Measurements from ENCODE around the gene ABHD2.
"Not testable (repeated sequence)": the region's sequence is repeated elsewhere in the genome, so short reads cannot be mapped to it uniquely, and the experiment has no call there.

Gene ABHD2, protein sequence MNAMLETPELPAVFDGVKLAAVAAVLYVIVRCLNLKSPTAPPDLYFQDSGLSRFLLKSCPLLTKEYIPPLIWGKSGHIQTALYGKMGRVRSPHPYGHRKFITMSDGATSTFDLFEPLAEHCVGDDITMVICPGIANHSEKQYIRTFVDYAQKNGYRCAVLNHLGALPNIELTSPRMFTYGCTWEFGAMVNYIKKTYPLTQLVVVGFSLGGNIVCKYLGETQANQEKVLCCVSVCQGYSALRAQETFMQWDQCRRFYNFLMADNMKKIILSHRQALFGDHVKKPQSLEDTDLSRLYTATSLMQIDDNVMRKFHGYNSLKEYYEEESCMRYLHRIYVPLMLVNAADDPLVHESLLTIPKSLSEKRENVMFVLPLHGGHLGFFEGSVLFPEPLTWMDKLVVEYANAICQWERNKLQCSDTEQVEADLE

DNA sequence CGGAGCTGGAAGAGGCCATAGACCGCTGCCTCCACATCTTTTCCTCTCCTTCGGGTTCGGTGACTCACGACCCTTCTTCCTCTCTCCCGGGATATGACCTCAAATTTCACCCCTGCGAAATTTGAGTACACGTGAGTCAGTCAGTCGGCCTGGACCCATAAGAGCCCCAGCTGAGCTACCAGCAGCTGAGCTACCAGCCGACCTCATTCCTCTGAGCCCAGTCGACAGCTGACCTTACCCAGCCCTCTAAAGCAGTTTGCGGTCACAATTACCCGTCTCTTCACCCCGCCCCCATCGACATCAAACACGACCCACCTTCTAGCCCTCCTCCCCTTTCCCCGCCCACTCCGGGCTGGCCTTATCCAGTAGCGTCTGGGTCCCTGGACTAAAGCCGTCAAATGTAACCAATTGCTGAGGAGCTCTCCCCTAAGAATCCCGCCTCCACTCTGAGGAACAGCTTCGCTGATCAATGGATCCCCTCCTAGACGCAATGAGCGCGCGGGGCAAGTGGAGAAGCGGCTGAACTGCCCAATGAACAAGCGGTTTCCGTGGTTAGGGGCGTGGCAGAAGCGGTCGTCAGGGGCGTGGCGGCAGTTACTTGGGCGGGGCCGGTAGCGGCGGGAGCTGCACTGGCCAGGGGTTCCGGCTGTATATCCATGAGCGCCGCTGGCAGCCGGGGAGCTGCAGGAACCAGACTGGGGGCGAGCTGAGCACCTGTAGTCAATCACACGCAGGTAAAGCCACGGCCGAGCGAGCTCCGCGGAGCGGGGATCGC is at the start of gene ABHD2:
Gene ABHD2, plus strand, starts transcription at position 627 of the 775 bp plus-strand sequence. CDS start 27,872 bp downstream, outside the sequence.
- TF ChIP-seq, protein P1, sequence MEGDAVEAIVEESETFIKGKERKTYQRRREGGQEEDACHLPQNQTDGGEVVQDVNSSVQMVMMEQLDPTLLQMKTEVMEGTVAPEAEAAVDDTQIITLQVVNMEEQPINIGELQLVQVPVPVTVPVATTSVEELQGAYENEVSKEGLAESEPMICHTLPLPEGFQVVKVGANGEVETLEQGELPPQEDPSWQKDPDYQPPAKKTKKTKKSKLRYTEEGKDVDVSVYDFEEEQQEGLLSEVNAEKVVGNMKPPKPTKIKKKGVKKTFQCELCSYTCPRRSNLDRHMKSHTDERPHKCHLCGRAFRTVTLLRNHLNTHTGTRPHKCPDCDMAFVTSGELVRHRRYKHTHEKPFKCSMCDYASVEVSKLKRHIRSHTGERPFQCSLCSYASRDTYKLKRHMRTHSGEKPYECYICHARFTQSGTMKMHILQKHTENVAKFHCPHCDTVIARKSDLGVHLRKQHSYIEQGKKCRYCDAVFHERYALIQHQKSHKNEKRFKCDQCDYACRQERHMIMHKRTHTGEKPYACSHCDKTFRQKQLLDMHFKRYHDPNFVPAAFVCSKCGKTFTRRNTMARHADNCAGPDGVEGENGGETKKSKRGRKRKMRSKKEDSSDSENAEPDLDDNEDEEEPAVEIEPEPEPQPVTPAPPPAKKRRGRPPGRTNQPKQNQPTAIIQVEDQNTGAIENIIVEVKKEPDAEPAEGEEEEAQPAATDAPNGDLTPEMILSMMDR (IDR thresholded peaks at IDR 0.05): peak in 1 of 2 experiments; percentile 27
- intact Hi-C loops (cut with DNase I; ENCODE audit: low total_unique reads): no loop called here
- H3K4me3 ChIP-seq: peak within 1 kb of the TSS; percentile 75 to 96
- H3K4me1 ChIP-seq: peaks cover 4 to 54% (median 35%) of the 10 kb centered on the region in 4 donors
- no peaks in the 10 kb centered on the region for H3K9me3 ChIP-seq
- peak within 1 kb of the TSS; percentile 90 to 98 for H3K27ac ChIP-seq
- H3K27me3 ChIP-seq: no peaks in the 10 kb centered on the region
- no peaks in the 10 kb centered on the region for H3K36me3 ChIP-seq
- peak; percentile 100 for DNase-seq

DNA sequence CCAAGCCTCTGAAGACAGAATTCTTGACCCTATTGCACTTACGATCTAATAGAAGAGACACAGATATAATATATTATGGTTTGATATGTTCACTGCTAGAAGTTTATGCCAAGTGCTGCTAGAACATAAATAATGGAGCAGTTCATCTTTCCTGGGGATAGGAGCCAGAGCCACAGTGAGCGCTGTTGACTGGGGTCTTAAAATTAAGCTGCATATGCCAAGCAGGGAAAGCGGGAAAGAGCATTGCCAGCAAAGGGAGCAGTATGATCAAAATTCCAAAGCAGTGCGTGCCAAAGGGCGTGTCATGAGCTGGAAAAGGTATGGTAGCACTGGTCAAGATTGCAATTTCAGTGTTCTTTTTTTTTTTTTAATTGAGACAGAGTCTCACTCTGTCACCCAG is 49.1 kb upstream of the ABHD2 start:
- Histone ChIP-seq H3K27me3 (no peaks in the 10 kb centered on the region), H3K27ac (no peak overlapping the region), H3K4me1 (peaks cover 0 to 25% (median 13%) of the 10 kb centered on the region in 4 donors), H3K36me3 (no peaks in the 10 kb centered on the region), H3K9me3 (no peaks in the 10 kb centered on the region), H3K4me3 (no peak overlapping the region)
- intact Hi-C loops (cut with DNase I; ENCODE audit: low total_unique reads): no loop called here
- TF ChIP-seq, protein P1 (IDR thresholded peaks at IDR 0.05): no peak
- peak in 1 of 2 donors; percentile 40 for DNase-seq

DNA sequence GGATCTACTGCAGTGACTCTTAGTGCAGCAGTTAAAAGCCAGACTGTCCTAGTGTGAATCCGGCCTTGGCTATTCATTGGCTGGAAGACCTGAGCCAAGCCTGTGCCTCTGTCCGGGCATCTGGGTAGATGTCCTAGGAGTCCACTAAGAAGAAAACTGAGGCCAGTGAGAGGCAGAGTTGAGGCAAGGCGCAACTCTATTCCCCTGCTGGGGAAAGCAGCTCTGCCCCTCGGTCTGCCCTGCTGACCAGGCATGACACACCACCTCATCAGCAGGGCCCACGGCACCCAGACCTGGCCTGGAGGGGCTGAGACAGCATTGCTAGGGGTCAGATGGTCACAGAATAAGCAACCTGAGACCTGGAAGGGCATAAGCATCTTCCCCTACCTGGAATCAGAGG is 46.7 kb upstream of the ABHD2 start:
- Histone ChIP-seq H3K27ac (peak overlapping the region; percentile 77 to 89), H3K4me3 (peak overlapping the region; percentile 45 to 53)
- TF ChIP-seq, protein P1 (IDR thresholded peaks at IDR 0.05): no peak

DNA sequence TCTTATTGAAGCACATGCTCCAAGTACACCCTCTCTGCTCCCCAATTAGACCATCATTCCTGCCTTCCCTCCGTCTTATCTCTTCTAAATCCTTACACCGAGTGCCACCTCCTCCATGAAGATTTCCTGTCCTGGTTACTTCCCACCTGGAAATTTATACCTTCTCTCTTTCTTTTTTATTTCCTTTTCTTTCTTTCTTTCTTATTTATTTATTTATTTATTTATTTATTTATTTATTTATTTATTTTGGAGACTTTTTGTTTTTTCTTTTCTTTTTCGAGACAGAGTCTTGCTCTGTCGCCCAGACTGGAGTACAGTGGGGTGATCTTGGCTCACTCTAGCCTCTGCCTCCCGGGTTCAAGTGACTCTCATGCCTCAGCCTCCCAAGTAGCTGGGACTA is 45.9 kb upstream of the ABHD2 start:
- intact Hi-C loops (cut with DNase I; ENCODE audit: low total_unique reads): no loop called here
- H3K4me1 ChIP-seq: peaks cover 0 to 26% (median 13%) of the 10 kb centered on the region in 4 donors
- no peaks in the 10 kb centered on the region for H3K9me3 ChIP-seq
- no peaks in the 10 kb centered on the region for H3K36me3 ChIP-seq
- peak overlapping the region; percentile 45 to 53 for H3K4me3 ChIP-seq
- H3K27me3 ChIP-seq: no peaks in the 10 kb centered on the region
- peak overlapping the region; percentile 77 to 89 for H3K27ac ChIP-seq
- no peak for DNase-seq
- TF ChIP-seq, protein P1 (IDR thresholded peaks at IDR 0.05): no peak

More for the DNA sequence above, 46.7 kb upstream of the ABHD2 start:
- H3K4me1 ChIP-seq: peaks cover 0 to 26% (median 13%) of the 10 kb centered on the region in 4 donors
- no peaks in the 10 kb centered on the region for H3K27me3 ChIP-seq
- no peaks in the 10 kb centered on the region for H3K36me3 ChIP-seq
- no peak for DNase-seq
- intact Hi-C loops (cut with DNase I; ENCODE audit: low total_unique reads): no loop called here
- H3K9me3 ChIP-seq: no peaks in the 10 kb centered on the region

DNA sequence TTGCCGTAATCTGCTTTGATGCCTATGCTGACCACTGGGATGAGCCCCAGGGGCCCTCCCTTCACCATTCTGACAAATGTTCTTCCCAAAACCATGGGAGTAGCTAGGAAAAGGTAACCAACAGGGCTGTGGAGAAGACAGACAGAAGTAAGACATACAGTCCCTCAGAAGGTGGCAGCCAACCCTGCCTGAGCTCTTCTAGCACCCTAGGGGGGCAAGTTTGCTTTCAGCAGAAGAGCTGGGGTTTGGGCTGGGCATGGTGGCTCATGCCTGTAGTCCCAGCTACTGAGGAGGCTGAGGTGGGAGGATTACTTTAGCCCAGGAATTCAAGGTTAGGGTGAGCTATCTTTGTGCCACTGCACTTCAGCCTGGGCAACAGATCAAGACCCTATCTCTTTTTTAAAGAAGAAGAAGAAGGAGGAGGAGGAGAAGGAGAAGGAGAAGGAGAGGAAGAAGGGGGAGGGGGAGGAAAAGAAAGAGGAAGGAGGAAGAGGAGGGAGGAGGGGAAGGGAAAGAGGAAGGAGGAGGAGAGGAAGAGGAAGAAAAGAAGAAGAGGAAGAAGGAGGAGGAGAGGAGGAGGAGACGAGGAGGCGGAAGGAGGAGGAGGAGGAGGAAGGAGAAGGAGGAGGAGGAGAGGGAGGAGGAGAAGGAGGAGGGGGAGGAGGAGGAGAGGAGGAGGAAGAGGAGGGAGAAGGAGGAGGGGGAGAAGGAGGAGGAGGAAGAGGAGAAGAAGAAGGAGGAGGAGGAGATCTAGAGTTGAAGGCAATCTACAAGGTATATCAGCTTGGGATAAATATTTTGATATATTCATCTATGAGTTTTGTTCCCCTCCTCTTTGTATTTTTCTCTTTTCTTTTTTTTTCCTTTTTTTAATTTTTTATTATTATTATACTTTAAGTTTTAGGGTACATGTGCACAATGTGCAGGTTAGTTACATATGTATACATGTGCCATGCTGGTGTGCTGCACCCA is 44.9 kb upstream of the ABHD2 start:
- DNase-seq: no peak
- H3K9me3 ChIP-seq: no peaks in the 10 kb centered on the region
- intact Hi-C loops (cut with DNase I; ENCODE audit: low total_unique reads): no loop called here
- no peaks in the 10 kb centered on the region for H3K27me3 ChIP-seq
- peak overlapping the region; percentile 45 to 53 for H3K4me3 ChIP-seq
- TF ChIP-seq, protein P1 (IDR thresholded peaks at IDR 0.05): no peak
- peak overlapping the region; percentile 77 to 89 for H3K27ac ChIP-seq
- H3K4me1 ChIP-seq: peaks cover 0 to 26% (median 13%) of the 10 kb centered on the region in 4 donors
- no peaks in the 10 kb centered on the region for H3K36me3 ChIP-seq

DNA sequence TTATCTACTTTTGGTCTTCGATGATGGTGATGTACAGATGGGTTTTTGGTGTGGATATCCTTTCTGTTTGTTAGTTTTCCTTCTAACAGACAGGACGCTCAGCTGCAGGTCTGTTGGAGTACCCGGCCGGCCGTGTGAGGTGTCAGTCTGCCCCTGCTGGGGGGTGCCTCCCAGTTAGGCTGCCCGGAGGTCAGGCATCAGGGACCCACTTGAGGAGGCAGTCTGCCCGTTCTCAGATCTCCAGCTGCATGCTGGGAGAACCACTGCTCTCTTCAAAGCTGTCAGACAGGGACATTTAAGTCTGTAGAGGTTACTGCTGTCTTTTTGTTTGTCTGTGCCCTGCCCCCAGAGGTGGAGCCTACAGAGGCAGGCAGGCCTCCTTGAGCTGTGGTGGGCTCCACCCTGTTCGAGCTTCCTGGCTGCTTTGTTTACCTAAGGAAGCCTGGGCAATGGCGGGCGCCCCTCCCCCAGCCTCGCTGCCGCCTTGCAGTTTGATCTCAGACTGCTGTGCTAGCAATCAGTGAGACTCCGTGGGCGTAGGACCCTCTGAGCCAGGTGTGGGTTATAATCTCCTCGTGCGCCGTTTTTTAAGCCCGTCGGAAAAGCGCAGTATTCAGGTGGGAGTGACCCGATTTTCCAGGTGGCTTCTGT is 39.1 kb upstream of the ABHD2 start:
- Histone ChIP-seq H3K27ac (peak overlapping the region in 1 of 2 donors; percentile 30), H3K4me1 (peaks cover 0 to 53% (median 24%) of the 10 kb centered on the region in 4 donors)
- H3K36me3 ChIP-seq; H3K9me3 ChIP-seq; intact Hi-C loops (cut with DNase I; ENCODE audit: low total_unique reads); DNase-seq; H3K4me3 ChIP-seq; H3K27me3 ChIP-seq: not testable (repeated sequence)

Data from tibial artery (tissue), 4 donors.